H1 (cell line): ENCODE data around the gene TUT1.

ENCODE experiments used
- BCL11A ChIP-seq, 2 experiments: IDR thresholded peaks; one replicate each; pipeline ENCODE4 v1.6.1; 2011; ENCODE audit warnings: low read depth in 2 of 2, low read length in 2 of 2, mild to moderate bottlenecking in 2 of 2
- CTCF ChIP-seq, 3 experiments: IDR thresholded peaks; 1 replicate in 2 of 3; 2 replicates in 1 of 3; pipeline versions ENCODE4 v1.5.1 to v1.6.1; 2011; ENCODE audit warnings: low read length in 3 of 3, mild to moderate bottlenecking in 3 of 3, inconsistent platforms in 2 of 3, low read depth in 1 of 3, moderate library complexity in 1 of 3; ENCODE audit not compliant: insufficient read depth in 1 of 3; ENCODE audit errors: control extremely low read depth in 1 of 3
- EZH2 ChIP-seq: fragments of 200-600 bp; sonication (generic); IDR thresholded peaks from 2 replicates; pipeline ENCODE4 v1.7.1; 2012; ENCODE audit warnings: low read depth, mild to moderate bottlenecking, moderate library complexity, low read length, inconsistent platforms; ENCODE audit not compliant: severe bottlenecking
- JUND ChIP-seq: IDR thresholded peaks from 2 replicates; pipeline ENCODE4 v1.6.1; 2011; ENCODE audit warnings: mild to moderate bottlenecking, improper control_type of control experiment, low read length
- SP4 ChIP-seq: IDR thresholded peaks from 2 replicates; pipeline ENCODE4 v1.6.1; 2012; ENCODE audit warnings: low read length, inconsistent platforms
- USF2 ChIP-seq: IDR thresholded peaks from 2 replicates; pipeline ENCODE4 v1.6.1; 2011; ENCODE audit warnings: low read length, improper control_type of control experiment

GRCh38 chr11:62547691-62548281 is 43.5 kb downstream of the TUT1 start:
- TF ChIP-seq JUND (no peak), CTCF (IDR thresholded peaks at IDR 0.05; ENCODE audit: control extremely low read depth in 1 of 3, insufficient read depth in 1 of 3, low read depth in 1 of 3, low read length in 3 of 3) (no peak), USF2 (no peak), EZH2 (no peak), SP4 (no peak), BCL11A (IDR thresholded peaks at IDR 0.05; ENCODE audit: low read depth in 2 of 2, low read length in 2 of 2) (no peak)
